HG03196 (cell line): Measurements from ENCODE around the gene NOTCH1.
"Not testable (repeated sequence)": the region's sequence is repeated elsewhere in the genome, so short reads cannot be mapped to it uniquely, and the experiment has no call there.

Source experiments
- ATAC-seq: cut with Tn5 transposase; IDR thresholded peaks from one replicate; pipeline ENCODE4 v1.9.1; 2021; ENCODE audit not compliant: unreplicated experiment

The NOTCH1 gene

DNA sequence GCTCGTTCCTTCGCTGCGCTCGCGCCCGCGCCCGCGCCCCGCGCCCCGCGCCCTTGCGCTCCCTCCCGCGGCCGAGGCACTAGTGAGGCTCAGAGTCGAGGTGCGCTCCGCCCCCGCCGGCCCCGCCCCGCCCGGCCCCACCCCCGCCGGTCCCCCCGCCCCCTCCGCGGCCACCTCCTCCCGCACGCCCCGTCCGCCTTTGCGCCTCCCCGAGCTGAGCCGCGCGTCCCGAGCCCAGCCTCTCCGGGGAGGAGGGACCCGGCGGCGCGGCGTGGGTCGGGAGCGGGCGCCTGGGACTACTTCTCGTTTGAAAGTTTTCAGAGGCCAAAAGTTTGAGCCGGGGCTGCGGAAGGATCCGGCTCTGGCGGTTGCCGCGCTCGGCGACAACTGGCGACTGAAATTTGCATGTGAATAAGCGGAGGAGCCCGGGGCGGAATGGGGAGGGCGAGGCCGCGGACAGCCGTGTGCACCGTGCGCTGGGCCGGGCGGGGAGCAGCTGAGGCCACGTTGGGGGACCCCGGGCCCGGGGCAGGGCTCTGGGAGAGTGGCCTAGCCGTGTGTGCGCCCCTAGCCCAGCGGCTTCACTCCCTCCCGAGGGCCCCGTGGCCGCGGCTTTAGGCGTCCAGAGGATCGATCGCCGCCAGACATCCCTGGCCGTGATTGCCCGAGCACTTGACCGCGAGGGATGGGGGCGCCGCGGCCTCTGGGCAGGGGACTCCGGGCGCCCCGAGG lies at the start of gene NOTCH1:
Gene NOTCH1, minus strand, starts transcription at position 84 of the 732 bp plus-strand sequence. CDS start 262 bp downstream, outside the sequence.
- ATAC-seq = peak; percentile 54

DNA sequence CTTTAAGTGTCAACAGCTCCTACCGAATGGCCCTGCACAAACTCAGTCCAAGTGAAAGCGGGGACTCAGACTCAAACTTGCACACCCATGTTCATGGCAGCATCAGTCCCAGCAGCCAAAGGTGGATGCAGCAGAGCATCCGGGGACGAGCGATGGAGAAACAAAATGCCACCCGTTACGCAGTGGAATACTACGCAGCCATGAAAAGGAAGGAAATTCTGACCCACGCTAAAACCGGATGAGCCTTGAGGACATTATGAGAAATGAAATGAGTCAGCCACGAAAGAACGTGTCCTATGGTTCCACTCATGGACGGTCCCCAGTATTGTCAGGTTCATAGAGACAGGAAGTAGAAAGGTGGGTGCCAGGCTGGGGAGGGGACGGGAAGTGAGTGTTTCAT lies 48.6 kb upstream of the NOTCH1 start:
- no peak for ATAC-seq

GRCh38 chr9:136593581-136593980 lies 47.7 kb upstream of the NOTCH1 start:
- no peak for ATAC-seq

DNA sequence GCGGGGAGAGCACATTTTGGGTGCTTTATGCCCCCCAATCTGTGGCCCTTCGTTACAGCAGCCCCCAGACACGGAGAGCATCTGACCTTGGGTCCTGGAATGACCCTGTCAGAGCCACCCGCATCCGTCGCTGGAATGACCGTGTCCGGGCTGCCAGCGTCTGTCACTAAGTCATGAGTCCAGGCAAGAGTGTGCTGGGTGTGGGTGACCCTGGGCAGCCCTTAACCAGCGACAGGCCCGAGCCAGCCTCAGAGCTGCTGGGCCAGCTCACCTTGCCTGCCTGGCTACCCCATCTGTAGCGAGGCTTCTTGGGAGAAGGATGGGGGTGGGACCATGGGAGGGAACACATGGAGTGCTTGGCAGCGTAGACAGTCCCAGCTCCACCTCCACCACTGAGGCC lies 46.8 kb upstream of the NOTCH1 start:
- no peak for ATAC-seq

DNA sequence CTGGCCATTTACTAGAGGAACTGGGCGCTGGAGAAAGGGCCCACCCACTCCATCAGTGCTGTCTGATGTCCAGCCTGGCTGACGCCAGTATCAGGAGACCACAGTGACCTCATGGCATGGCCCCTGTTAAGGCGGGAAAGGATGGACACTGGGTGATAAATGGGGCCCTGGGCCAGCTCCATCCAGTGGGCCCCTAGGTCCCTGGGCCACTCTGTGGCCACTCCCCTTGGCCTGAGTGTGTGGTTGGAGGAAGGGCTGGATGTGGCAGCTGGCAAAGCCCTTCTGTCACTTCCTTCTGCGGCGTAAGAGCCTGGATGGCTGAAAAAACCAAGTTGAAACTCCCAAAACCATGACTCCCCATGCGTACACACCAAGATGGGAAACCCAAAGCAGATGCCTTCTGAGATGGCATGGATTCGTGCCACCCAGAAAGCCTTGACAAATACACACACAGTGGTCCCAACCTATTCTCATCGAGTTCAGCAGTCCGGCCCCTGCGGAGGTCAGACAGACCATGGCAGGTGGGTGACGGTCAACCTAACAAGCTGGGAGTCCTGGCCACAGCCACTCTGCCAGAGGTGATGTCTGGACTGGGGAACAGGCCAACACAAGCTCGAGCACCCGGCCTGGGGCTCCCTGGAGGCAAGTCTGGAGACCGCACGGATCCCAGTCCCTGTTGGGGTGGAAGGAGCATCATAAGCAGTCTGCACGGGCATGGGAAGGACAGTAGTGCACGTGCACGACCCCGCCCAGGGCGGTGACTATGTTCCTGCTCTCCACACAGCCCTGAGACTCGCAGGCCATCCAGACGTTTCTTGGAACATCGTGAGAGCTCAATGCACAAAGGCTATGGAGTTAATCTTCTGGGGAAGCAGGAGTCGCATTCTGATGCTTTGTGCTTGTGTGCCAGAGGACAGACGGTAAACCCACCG lies 45.2 kb upstream of the NOTCH1 start:
- ATAC-seq = no peak

- no peak for ATAC-seq
Observed at GRCh38 chr9:136589766-136590763, 44.2 kb upstream of the NOTCH1 start.

DNA sequence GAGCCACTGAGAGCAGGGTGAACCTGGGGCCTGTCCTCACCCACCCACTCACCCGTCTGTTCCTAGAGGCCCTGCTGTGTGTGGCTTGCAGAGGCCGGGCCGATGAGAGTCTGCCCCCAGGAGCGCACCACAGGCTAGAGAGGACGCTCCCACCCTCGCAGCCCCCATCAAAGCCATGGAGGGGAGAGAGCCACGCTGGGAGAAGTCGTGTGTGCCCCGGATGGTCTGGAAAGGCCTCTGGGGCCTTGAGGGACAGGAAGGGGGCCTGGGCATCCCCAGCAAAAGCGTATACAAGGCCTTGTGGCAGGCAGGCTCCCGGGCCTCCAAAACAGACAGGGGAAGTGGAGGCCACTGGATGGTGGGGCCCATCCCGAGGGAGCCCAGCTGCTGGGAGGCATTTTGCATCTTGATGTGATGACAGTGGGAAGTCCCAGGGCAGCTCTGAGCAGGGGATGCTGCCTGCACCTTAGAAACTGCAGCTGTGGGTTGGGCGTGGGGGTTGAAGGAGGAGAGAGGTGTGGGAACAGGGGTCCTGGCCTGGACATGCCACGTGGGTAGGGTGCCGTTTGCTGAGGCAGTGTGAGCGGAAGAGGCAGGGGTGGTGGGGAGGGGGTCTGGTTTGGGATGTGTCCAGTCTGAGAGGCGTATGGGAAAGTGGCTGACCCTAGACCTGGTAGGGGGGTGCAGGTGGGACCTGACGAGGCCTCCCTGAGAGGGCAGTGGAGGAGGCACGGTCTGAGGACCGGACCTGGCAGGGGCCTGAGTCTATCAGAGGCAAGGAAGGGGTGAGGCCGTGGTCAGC lies 43.0 kb upstream of the NOTCH1 start:
- no peak for ATAC-seq

GRCh38 chr9:136587944-136588662 lies 42.3 kb upstream of the NOTCH1 start:
- no peak for ATAC-seq

DNA sequence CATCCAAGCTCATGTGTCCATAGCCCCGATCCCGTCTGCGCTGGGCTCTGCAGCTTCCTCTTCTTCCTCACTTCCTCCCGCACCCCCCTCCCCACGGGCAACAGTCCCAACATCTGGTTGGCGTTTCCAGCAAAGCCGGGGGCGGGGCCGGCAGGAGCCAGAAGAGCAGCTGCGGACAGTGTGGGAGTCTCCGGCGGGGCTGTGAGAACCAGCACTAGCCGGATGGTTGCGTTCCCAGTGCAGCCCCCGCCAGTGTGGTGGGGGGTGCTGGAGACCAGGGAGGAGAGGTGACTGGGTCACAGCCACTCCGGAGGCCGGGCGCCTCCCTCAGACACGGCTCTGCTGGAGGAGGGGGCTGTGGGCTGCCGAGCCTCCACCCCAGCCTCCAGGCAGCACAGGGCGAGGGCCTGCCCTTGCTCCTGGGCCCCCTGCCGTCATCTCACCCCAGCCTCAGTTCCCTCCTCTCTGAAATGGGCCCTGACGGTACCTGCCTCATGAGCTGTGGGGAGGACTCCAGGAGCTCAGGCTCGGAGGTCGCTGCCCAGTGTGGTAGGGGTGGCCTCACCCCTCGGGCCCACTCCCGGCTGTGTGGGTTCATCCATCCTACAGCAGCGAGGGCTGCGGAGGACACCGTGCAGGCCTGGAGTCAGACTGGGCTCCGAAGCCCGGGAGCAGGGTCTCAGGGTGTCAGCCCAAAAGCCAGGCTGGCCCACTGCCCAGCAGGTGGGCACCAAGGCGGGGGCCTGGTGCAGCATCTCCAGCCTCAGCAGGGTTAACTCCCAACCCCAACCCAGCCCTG lies 41.5 kb upstream of the NOTCH1 start:
- ATAC-seq = no peak

- ATAC-seq = no peak
Observed at GRCh38 chr9:136586391-136586953, 40.6 kb upstream of the NOTCH1 start.

GRCh38 chr9:136585531-136586120 lies 39.8 kb upstream of the NOTCH1 start:
- ATAC-seq = no peak

- no peak for ATAC-seq
Observed at GRCh38 chr9:136584934-136585333, 39.1 kb upstream of the NOTCH1 start.

DNA sequence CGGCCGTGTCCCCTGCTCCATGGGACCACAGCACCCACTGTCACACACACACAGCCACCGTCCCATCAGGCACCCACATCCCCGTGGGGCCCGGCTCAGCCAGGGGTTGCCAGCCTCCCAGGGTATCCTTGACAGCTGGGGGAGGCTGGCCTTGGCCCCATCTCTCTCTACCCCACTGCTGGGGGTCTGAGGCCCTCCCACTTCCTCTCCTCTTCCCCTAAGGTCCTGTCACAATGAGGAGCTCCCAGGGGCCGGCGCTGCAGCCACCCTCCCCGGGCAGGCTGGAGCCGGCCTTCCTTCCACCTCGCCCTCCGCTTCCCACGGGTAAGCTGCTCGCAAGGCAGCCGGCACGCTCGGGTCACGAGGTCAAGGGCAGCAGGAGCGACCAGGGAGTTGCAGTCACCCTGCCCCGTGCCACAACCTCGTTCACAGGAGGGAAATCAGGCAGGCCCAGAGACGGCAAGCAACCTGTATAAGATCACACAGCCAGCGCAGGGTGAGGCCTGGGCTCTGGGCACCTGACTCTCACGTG lies 38.6 kb upstream of the NOTCH1 start:
- no peak for ATAC-seq

- ATAC-seq = no peak
Observed at GRCh38 chr9:136582977-136583735, 37.3 kb upstream of the NOTCH1 start.

GRCh38 chr9:136581614-136582447 lies 36.0 kb upstream of the NOTCH1 start:
- ATAC-seq = no peak

DNA sequence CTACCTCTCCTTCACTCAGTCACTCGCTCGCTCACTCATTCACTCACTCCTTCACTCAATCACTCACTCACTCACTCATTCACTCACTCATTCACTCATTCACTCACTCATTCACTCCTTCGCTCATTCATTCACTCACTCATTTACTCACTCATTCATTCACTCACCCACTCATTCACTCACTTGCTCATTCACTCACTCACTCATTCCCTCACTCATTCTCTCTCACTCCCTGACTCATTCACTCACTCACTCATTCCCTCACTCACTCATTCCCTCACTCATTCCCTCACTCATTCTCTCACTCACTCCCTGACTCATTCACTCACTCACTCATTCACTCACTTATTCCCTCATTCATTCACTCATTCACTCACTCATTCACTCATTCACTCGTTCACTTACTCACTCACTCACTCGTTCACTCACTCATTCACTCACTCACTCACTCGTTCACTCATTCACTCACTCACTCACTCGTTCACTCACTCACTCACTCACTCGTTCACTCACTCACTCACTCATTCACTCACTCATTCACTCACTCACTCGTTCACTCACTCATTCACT lies 33.9 kb upstream of the NOTCH1 start:
- ATAC-seq = not testable (repeated sequence)
